Central memory CD8-positive, alpha-beta T cell (primary cell): Measurements from ENCODE around the gene TMEM143.

Source experiments
- ATAC-seq: fragments of 150-1000 bp; cut with Tn5 transposase; replicated peaks from 2 replicates; pipeline ENCODE4 v1.10.0; 2022; ENCODE audit warnings: mild to moderate bottlenecking, moderate FRiP score, moderate number of reproducible peaks; ENCODE audit not compliant: poor library complexity, severe bottlenecking; ENCODE audit errors: extremely low read depth
- DNase-seq, 2 donors: peaks; one replicate each; pipeline ENCODE4 v3.0.0; 2021; ENCODE audit warnings: low spot score in 2 of 2
- H3K27ac Mint-ChIP-seq: one replicate; pipeline ENCODE4 v1.8.0; 2022; ENCODE audit warnings: low read depth, mild to moderate bottlenecking, moderate library complexity, mixed read lengths
- H3K27me3 Mint-ChIP-seq: one replicate; pipeline ENCODE4 v1.8.0; 2022; ENCODE audit warnings: mixed read lengths
- H3K36me3 Mint-ChIP-seq: one replicate; pipeline ENCODE4 v1.8.0; 2022; ENCODE audit warnings: mild to moderate bottlenecking, moderate library complexity, mixed read lengths; ENCODE audit not compliant: insufficient read depth
- H3K4me1 Mint-ChIP-seq: one replicate; pipeline ENCODE4 v1.8.0; 2022; ENCODE audit warnings: mixed read lengths
- H3K4me3 Mint-ChIP-seq: one replicate; pipeline ENCODE4 v1.8.0; 2022; ENCODE audit warnings: mild to moderate bottlenecking, moderate library complexity, mixed read lengths
- H3K9me3 Mint-ChIP-seq: one replicate; pipeline ENCODE4 v1.8.0; 2022; ENCODE audit warnings: mixed read lengths

Gene TMEM143

DNA sequence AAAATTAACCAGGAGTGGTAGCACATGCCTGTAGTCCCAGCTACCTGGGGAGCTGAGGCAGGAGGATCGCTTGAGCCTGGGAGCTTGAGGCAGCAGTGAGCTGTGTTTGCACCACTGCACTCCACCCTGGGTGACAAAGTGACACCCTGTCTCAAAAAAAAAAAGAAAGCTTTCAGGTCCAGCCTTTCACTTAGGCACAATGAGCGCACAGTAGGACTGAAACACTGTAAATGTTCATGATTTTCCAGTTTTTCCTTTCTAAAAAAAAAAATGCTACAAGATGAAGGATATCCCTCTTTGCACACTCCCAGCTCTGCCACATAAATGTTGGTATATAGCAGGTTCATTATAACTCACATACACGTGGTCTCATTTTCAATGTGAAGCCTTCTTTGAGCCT lies 76.0 kb downstream of the TMEM143 start:
- Mint-ChIP-seq H3K27me3 (peaks cover 23% of the 10 kb centered on the region), H3K36me3 (no peaks in the 10 kb centered on the region), H3K9me3 (no peaks in the 10 kb centered on the region), H3K4me3 (no peak overlapping the region), H3K4me1 (no peaks in the 10 kb centered on the region), H3K27ac (no peak overlapping the region)
- ATAC-seq (no peak), DNase-seq (no peak)

DNA sequence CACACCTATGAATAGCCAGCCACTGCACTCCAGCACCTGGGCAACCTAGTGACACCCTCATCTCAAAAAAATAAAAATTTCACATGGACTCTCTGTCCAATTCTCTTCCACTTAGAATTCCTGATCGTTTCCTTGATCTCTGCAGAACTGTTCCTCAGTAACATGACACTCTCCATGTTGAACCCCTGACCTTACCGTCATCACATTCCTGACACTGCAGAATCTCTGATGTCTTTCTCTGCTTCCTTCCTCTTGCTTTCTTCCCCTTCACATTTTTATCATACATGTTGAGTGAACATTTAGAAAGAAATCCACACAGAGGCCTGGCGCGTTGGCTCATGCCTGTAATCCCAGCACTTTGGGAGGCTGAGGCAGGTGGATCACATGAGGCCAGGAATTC lies 78.8 kb downstream of the TMEM143 start:
- Mint-ChIP-seq H3K27me3 (peaks cover 23% of the 10 kb centered on the region), H3K27ac (no peak overlapping the region), H3K4me1 (no peaks in the 10 kb centered on the region), H3K36me3 (no peaks in the 10 kb centered on the region), H3K9me3 (no peaks in the 10 kb centered on the region), H3K4me3 (no peak overlapping the region)
- no peak for DNase-seq
- no peak for ATAC-seq

DNA sequence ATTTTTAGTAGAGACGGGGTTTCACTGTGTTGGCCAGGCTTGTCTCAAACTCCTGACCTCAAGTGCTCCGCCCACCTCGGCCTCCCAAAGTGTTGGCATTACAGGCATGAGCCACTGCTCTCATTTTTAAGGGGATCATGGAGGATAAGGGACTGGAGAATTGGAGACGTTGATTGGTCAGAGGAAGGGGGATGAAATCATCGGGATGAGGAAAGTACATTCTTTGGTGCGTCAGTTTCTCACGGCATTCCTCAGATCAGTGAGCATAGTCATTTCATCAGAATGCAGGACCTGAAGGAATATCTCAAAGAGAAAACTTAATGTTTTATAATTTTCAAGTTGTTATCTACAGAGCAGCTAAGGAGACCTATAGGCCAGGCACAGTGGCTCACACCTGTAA lies 79.8 kb downstream of the TMEM143 start:
- Mint-ChIP-seq H3K4me1 (no peaks in the 10 kb centered on the region), H3K27ac (no peak overlapping the region), H3K27me3 (peaks cover 23% of the 10 kb centered on the region), H3K4me3 (no peak overlapping the region), H3K9me3 (no peaks in the 10 kb centered on the region), H3K36me3 (no peaks in the 10 kb centered on the region)
- ATAC-seq (no peak), DNase-seq (no peak)
